ENCODE measurements around the gene LRMDA.

LRMDA gene

GRCh38 chr10:76353237-76353851 lies 921.9 kb downstream of the LRMDA start:
- H3K9ac ChIP-seq (ENCODE audit: low read length), result no peak overlapping the region
- no peak for TF ChIP-seq CTCF (IDR thresholded peaks at IDR 0.05; ENCODE audit: low read depth, low read length)
- no peak for TF ChIP-seq EZH2phosphoT487 (IDR thresholded peaks at IDR 0.05; ENCODE audit: low read depth)
- no peaks in the 10 kb centered on the region for H3K79me2 ChIP-seq (ENCODE audit: low read length)
- no peak overlapping the region for H3K27ac ChIP-seq (ENCODE audit: low read length)
- H3K9me3 ChIP-seq (ENCODE audit: insufficient read depth, low read length), result no peaks in the 10 kb centered on the region
- no peak overlapping the region for H2AFZ ChIP-seq (ENCODE audit: low read depth, low read length)
- H3K4me1 ChIP-seq (ENCODE audit: low read length), result no peaks in the 10 kb centered on the region
- no peak overlapping the region for H3K4me2 ChIP-seq (ENCODE audit: low read length)
- H3K36me3 ChIP-seq (replicated peaks; ENCODE audit: low read depth, low read length), result no peaks in the 10 kb centered on the region
- H3K27me3 ChIP-seq (ENCODE audit: low read depth, low read length), result no peaks in the 10 kb centered on the region
- no peak overlapping the region for H3K4me3 ChIP-seq (ENCODE audit: low read length)
- no peaks in the 10 kb centered on the region for H4K20me1 ChIP-seq (ENCODE audit: insufficient read depth, low read length)

GRCh38 chr10:76354212-76354738 lies 922.9 kb downstream of the LRMDA start:
- H3K79me2 ChIP-seq (ENCODE audit: low read length), result no peaks in the 10 kb centered on the region
- H3K9ac ChIP-seq (ENCODE audit: low read length), result no peak overlapping the region
- TF ChIP-seq CTCF (IDR thresholded peaks at IDR 0.05; ENCODE audit: low read depth, low read length) (no peak), EZH2phosphoT487 (IDR thresholded peaks at IDR 0.05; ENCODE audit: low read depth) (no peak)

GRCh38 chr10:76354921-76355320 lies 923.5 kb downstream of the LRMDA start:
- H3K27me3 ChIP-seq (ENCODE audit: low read depth, low read length), result no peaks in the 10 kb centered on the region
- no peak overlapping the region for H2AFZ ChIP-seq (ENCODE audit: low read depth, low read length)
- TF ChIP-seq CTCF (IDR thresholded peaks at IDR 0.05; ENCODE audit: low read depth, low read length) (no peak), EZH2phosphoT487 (IDR thresholded peaks at IDR 0.05; ENCODE audit: low read depth) (no peak)
- no peaks in the 10 kb centered on the region for H3K4me1 ChIP-seq (ENCODE audit: low read length)
- no peak overlapping the region for H3K4me2 ChIP-seq (ENCODE audit: low read length)
- no peaks in the 10 kb centered on the region for H4K20me1 ChIP-seq (ENCODE audit: insufficient read depth, low read length)
- no peak overlapping the region for H3K4me3 ChIP-seq (ENCODE audit: low read length)
- H3K79me2 ChIP-seq (ENCODE audit: low read length), result no peaks in the 10 kb centered on the region
- no peak overlapping the region for H3K27ac ChIP-seq (ENCODE audit: low read length)
- no peaks in the 10 kb centered on the region for H3K36me3 ChIP-seq (replicated peaks; ENCODE audit: low read depth, low read length)
- H3K9me3 ChIP-seq (ENCODE audit: insufficient read depth, low read length), result no peaks in the 10 kb centered on the region
- no peak overlapping the region for H3K9ac ChIP-seq (ENCODE audit: low read length)

More at GRCh38 chr10:76354212-76354738, 922.9 kb downstream of the LRMDA start:
- H3K4me3 ChIP-seq (ENCODE audit: low read length), result no peak overlapping the region
- H3K9me3 ChIP-seq (ENCODE audit: insufficient read depth, low read length), result no peaks in the 10 kb centered on the region
- no peaks in the 10 kb centered on the region for H4K20me1 ChIP-seq (ENCODE audit: insufficient read depth, low read length)
- H3K4me1 ChIP-seq (ENCODE audit: low read length), result no peaks in the 10 kb centered on the region
- no peak overlapping the region for H3K27ac ChIP-seq (ENCODE audit: low read length)
- H3K27me3 ChIP-seq (ENCODE audit: low read depth, low read length), result no peaks in the 10 kb centered on the region
- no peak overlapping the region for H2AFZ ChIP-seq (ENCODE audit: low read depth, low read length)
- H3K36me3 ChIP-seq (replicated peaks; ENCODE audit: low read depth, low read length), result no peaks in the 10 kb centered on the region
- no peak overlapping the region for H3K4me2 ChIP-seq (ENCODE audit: low read length)

GRCh38 chr10:76356557-76356956 lies 925.1 kb downstream of the LRMDA start:
- Histone ChIP-seq H3K36me3 (replicated peaks; ENCODE audit: low read depth, low read length) (no peaks in the 10 kb centered on the region), H3K4me2 (ENCODE audit: low read length) (no peak overlapping the region), H3K4me3 (ENCODE audit: low read length) (no peak overlapping the region), H2AFZ (ENCODE audit: low read depth, low read length) (no peak overlapping the region), H3K4me1 (ENCODE audit: low read length) (no peaks in the 10 kb centered on the region), H3K9me3 (ENCODE audit: insufficient read depth, low read length) (no peaks in the 10 kb centered on the region), H3K9ac (ENCODE audit: low read length) (no peak overlapping the region), H3K27me3 (ENCODE audit: low read depth, low read length) (no peaks in the 10 kb centered on the region), H3K79me2 (ENCODE audit: low read length) (no peaks in the 10 kb centered on the region), H3K27ac (ENCODE audit: low read length) (no peak overlapping the region), H4K20me1 (ENCODE audit: insufficient read depth, low read length) (no peaks in the 10 kb centered on the region)
- TF ChIP-seq CTCF (IDR thresholded peaks at IDR 0.05; ENCODE audit: low read depth, low read length) (no peak), EZH2phosphoT487 (IDR thresholded peaks at IDR 0.05; ENCODE audit: low read depth) (no peak)

All from OCI-LY3 (cell line).